ENCODE results near the gene CAAP1.
A peak's percentile ranks its signal among the peaks of the same experiment; 100 is the strongest.

Gene CAAP1

DNA sequence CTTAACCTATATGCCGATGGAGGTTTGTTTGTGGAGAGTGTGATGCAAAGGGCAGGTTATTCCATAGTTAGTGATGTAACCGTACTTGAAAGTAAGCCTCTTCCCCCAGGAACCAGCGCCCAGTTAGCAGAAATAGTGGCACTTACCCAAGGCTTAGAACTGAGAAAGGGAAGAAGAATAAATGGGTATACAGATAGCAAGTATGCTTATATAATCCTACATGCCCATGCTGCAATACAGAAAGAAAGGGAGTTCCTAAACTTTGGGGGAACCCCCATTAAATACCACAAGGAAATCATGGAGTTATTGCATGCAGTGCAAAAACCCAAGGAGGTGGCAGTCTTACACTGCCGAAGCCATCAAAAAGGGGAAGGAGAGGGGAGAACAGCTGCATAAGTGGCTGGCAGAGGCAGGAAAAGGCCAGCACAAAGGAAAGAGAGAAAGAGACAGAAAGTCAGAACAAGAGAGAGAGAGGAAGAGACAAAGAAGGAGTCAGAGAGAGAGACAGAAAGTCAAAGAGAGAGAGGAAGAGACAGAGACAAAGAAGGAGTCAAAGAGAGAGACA, 64.1 kb downstream of the CAAP1 start:
- DNase-seq, result peak in 1 of 2 experiments; percentile 36

DNA sequence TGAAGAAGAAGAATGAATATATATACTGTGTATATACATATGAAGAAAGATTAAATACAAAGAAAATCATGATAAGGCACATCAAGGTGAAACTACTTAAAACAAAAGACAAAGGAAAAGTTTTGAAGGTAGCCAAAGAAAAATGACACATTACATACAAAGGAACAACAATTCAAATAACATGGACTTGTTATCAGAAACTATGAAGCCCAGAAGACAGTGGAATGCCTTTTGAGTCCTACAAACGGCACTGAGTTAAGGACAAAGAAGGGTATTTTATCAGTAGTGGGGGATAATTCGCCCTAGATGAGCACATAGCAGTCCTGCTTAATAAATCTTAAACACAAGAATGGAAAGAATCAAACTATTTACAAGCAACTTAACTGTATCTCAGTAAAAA, 77.8 kb downstream of the CAAP1 start:
- DNase-seq, result no peak

DNA sequence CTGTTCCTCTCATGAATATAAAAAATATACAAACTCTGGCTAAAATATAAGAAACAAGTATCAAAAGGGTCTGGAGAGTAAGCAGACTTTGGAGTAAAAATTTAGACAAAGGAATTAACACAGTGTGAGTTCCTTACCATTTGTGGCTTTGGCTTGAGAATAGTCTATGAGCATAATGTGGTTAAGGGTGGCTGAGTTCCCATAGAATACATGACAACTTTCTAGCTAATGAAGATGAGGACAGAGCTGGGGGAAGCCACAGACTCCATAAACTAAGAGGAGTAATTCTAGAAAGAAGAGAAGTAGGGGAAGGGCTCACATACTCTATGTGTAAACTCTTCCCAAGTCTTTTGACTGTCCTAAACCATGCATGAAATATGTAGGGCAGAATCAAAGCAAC, 79.4 kb downstream of the CAAP1 start:
- DNase-seq, result peak in 1 of 2 experiments; percentile 1

- no peak for DNase-seq
These were observed 80.4 kb downstream of the CAAP1 start for GRCh38 chr9:26812217-26812616.

- DNase-seq, result no peak
These were observed 81.5 kb downstream of the CAAP1 start for GRCh38 chr9:26811106-26811505.

DNA sequence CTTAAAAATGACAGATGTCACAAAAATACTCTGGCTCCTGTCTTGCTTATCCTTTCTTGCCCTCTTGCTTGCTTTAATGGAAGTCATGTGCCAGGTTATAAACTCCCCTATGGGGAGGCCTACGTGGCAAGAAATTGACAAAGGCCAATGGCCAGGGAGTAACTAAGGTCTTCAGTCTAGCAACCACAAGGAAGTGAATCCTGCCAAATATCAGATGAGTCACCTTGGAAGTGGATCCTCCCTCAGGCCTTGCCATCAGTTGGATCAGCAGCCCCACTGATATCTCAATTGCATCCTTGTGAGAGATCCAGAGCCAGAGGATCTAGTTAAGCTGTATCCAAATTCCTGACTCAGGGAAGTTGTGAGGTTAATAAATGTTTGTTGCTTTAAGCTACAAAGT, 82.8 kb downstream of the CAAP1 start:
- no peak for DNase-seq

- DNase-seq, result no peak
These were observed 85.4 kb downstream of the CAAP1 start for GRCh38 chr9:26807161-26807560.

- DNase-seq, result no peak
These were observed 89.7 kb downstream of the CAAP1 start for GRCh38 chr9:26802921-26803320.

DNA sequence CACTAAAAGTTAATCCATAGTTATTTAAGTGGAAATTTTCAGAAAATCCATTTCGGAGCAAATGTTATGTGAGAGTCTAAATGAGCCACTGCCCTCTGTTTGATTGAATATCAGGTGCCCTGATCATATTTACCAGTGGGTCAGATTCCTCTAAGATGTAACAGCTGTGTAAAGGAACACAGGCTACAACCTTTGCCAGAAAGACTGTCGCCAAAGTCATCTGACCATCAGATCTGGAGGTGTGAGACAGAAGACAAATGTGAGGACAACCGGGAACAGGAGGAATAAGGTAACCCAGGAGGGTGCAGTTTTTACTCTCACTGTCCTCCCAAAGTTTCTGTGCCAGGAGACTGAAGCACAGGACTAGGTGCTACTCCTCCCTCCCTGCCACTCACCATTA, 90.8 kb downstream of the CAAP1 start:
- DNase-seq, result no peak

DNA sequence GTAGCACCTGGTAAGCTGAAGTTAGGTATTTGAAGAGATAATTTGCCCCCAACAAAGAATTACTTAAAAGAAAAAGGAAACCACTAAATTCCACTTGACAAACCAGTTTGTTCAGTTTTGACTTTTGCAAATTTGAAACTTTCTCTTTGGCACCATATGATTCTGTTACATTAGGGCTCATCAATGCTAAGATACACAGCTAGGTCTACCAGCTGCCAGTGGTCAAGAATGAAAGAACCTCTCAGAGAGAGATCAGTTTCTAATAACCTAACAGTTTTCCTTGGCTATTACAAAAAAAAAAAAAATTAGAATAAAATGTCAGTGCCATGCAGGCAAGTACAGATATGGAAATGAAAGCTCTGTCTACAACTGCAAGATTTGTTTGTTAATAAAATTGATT, 92.3 kb downstream of the CAAP1 start:
- DNase-seq, result no peak

GRCh38 chr9:26791274-26791673, 101.3 kb downstream of the CAAP1 start:
- no peak for DNase-seq

Measured in Kasumi-1 (cell line).